Trophoblast cell (in vitro differentiated cells and primary cell): ENCODE measurements around the gene PLLP.
A peak's percentile ranks its signal among the peaks of the same experiment; 100 is the strongest.

Source experiments
- DNase-seq, 2 donors: peaks; one replicate each; pipeline ENCODE4 v3.0.0-alpha.2; 2016
- H2AFZ ChIP-seq: 2 replicates; pipeline ENCODE4 v1.6.1; 2013; ENCODE audit warnings: low read length, moderate library complexity, mild to moderate bottlenecking; ENCODE audit not compliant: insufficient read depth, poor library complexity
- H2AK5ac ChIP-seq: 2 replicates; pipeline ENCODE4 v1.6.1; 2013; ENCODE audit warnings: mild to moderate bottlenecking, low read length
- H2BK120ac ChIP-seq: 2 replicates; pipeline ENCODE4 v1.6.1; 2013; ENCODE audit warnings: low read length, mild to moderate bottlenecking, moderate library complexity; ENCODE audit not compliant: insufficient read depth, poor library complexity
- H2BK12ac ChIP-seq: 2 replicates; pipeline ENCODE4 v1.6.1; 2013; ENCODE audit warnings: mild to moderate bottlenecking, low read length, moderate library complexity
- H2BK5ac ChIP-seq: 2 replicates; pipeline ENCODE4 v1.6.1; 2013; ENCODE audit warnings: low read length, low read depth, moderate library complexity, mild to moderate bottlenecking; ENCODE audit not compliant: poor library complexity
- H3K14ac ChIP-seq: 2 replicates; pipeline ENCODE4 v1.6.1; 2013; ENCODE audit warnings: mild to moderate bottlenecking, low read length
- H3K18ac ChIP-seq: 2 replicates; pipeline ENCODE4 v1.6.1; 2013; ENCODE audit warnings: mild to moderate bottlenecking, low read length
- H3K23ac ChIP-seq: 2 replicates; pipeline ENCODE4 v1.6.1; 2013; ENCODE audit warnings: low read length
- H3K27ac ChIP-seq: 2 replicates; pipeline ENCODE4 v1.5.1; 2013; ENCODE audit warnings: low read depth, mild to moderate bottlenecking, inconsistent platforms, low read length, moderate library complexity
- H3K27me3 ChIP-seq: 2 replicates; pipeline ENCODE4 v1.6.1; 2013; ENCODE audit warnings: inconsistent platforms, mild to moderate bottlenecking, low read length, moderate library complexity; ENCODE audit not compliant: insufficient read depth
- H3K36me3 ChIP-seq, 2 experiments: 1 replicate in 1 of 2; 2 replicates in 1 of 2; pipeline ENCODE4 v1.6.1; 2013; ENCODE audit warnings: low read length in 2 of 2, mild to moderate bottlenecking in 2 of 2, moderate library complexity in 1 of 2; ENCODE audit not compliant: insufficient read depth in 2 of 2, control insufficient read depth in 1 of 2
- H3K4ac ChIP-seq: 2 replicates; pipeline ENCODE4 v1.6.1; 2013; ENCODE audit warnings: low read depth, mild to moderate bottlenecking, low read length, moderate library complexity
- H3K4me1 ChIP-seq, 2 experiments: 1 replicate in 1 of 2; 2 replicates in 1 of 2; pipeline ENCODE4 v1.6.1; 2013; ENCODE audit warnings: low read length in 2 of 2, mild to moderate bottlenecking in 2 of 2, moderate library complexity in 1 of 2; ENCODE audit not compliant: insufficient read depth in 2 of 2, control insufficient read depth in 1 of 2
- H3K4me2 ChIP-seq: 2 replicates; pipeline ENCODE4 v1.6.1; 2013; ENCODE audit warnings: inconsistent platforms, mild to moderate bottlenecking, low read length, moderate library complexity
- H3K4me3 ChIP-seq: 2 replicates; pipeline ENCODE4 v1.5.1; 2013; ENCODE audit warnings: mild to moderate bottlenecking, low read depth, low read length, inconsistent platforms
- H3K79me1 ChIP-seq: one replicate; pipeline ENCODE4 v1.6.1; 2013; ENCODE audit warnings: low read length
- H3K79me2 ChIP-seq: 2 replicates; pipeline ENCODE4 v1.6.1; 2013; ENCODE audit warnings: low read length, mild to moderate bottlenecking; ENCODE audit not compliant: control insufficient read depth, insufficient read depth, poor library complexity
- H3K9ac ChIP-seq: 2 replicates; pipeline ENCODE4 v1.6.1; 2013; ENCODE audit warnings: mild to moderate bottlenecking, low read length
- H3K9me3 ChIP-seq: 2 replicates; pipeline ENCODE4 v1.6.1; 2013; ENCODE audit warnings: low read depth, mild to moderate bottlenecking, control low read depth, inconsistent platforms, low read length; ENCODE audit not compliant: insufficient read depth
- H4K12ac ChIP-seq: 2 replicates; pipeline ENCODE4 v1.6.1; 2013; ENCODE audit warnings: low read depth, mild to moderate bottlenecking, low read length, moderate library complexity
- H4K8ac ChIP-seq: 2 replicates; pipeline ENCODE4 v1.6.1; 2013; ENCODE audit warnings: low read depth, mild to moderate bottlenecking, low read length, moderate library complexity
- H4K91ac ChIP-seq: one replicate; pipeline ENCODE4 v1.6.1; 2013; ENCODE audit warnings: low read depth, mild to moderate bottlenecking, low read length, moderate library complexity
- WGBS: extraction: QIAGEN DNeasy Blood & Tissue Kit; methylation state at CpG from one replicate; pipeline ENCODE4 v1.1.7; 2013; ENCODE audit warnings: missing lambda C conversion rate; ENCODE audit not compliant: insufficient read length, insufficient coverage; ENCODE audit errors: extremely low coverage; 5-methylcytosine and 5-hydroxymethylcytosine counted together

The PLLP gene

GRCh38 chr16:57297856-57298255 lies 13.4 kb upstream of the PLLP start:
- H4K8ac ChIP-seq: no peak overlapping the region
- no peak for DNase-seq
- no peak overlapping the region for H4K91ac ChIP-seq
- no peak overlapping the region for H2BK120ac ChIP-seq
- peaks cover 3% of the 10 kb centered on the region for H3K79me1 ChIP-seq
- H3K23ac ChIP-seq: no peak overlapping the region
- H3K4ac ChIP-seq: no peak overlapping the region
- no peaks in the 10 kb centered on the region for H3K79me2 ChIP-seq
- no peak overlapping the region for H3K27ac ChIP-seq
- no peak overlapping the region for H2BK12ac ChIP-seq
- H3K14ac ChIP-seq: no peak overlapping the region
- no CpG with 5 or more reads among the region's 13 CpGs for WGBS
- H3K9me3 ChIP-seq: no peaks in the 10 kb centered on the region
- no peak overlapping the region for H2AFZ ChIP-seq
- no peak overlapping the region for H4K12ac ChIP-seq
- H3K4me2 ChIP-seq: no peak overlapping the region
- H3K4me1 ChIP-seq: peaks cover 5 to 7% of the 10 kb centered on the region in 2 experiments
- no peak overlapping the region for H2BK5ac ChIP-seq
- no peak overlapping the region for H3K4me3 ChIP-seq
- no peaks in the 10 kb centered on the region for H3K36me3 ChIP-seq
- H3K27me3 ChIP-seq: peaks cover 2% of the 10 kb centered on the region
- no peak overlapping the region for H2AK5ac ChIP-seq
- no peak overlapping the region for H3K18ac ChIP-seq
- H3K9ac ChIP-seq: no peak overlapping the region

- Histone ChIP-seq H3K9me3 (no peaks in the 10 kb centered on the region), H3K36me3 (no peaks in the 10 kb centered on the region), H4K91ac (no peak overlapping the region), H3K9ac (no peak overlapping the region), H3K79me1 (peaks cover 3% of the 10 kb centered on the region), H2AFZ (no peak overlapping the region), H3K27ac (no peak overlapping the region), H3K4me3 (no peak overlapping the region), H3K27me3 (peaks cover 8% of the 10 kb centered on the region), H2BK12ac (no peak overlapping the region), H4K8ac (no peak overlapping the region), H3K18ac (no peak overlapping the region), H3K4me2 (no peak overlapping the region), H2BK120ac (no peak overlapping the region), H3K79me2 (no peaks in the 10 kb centered on the region), H3K14ac (no peak overlapping the region), H2AK5ac (no peak overlapping the region), H4K12ac (no peak overlapping the region), H3K4ac (no peak overlapping the region), H3K4me1 (peaks cover 3 to 8% of the 10 kb centered on the region in 2 experiments), H3K23ac (no peak overlapping the region), H2BK5ac (no peak overlapping the region)
- no CpG with 5 or more reads among the region's 14 CpGs for WGBS
- no peak for DNase-seq
Observed at GRCh38 chr16:57289391-57290257, 5.2 kb upstream of the PLLP start.

- Histone ChIP-seq H3K4me2 (no peak overlapping the region), H2AK5ac (no peak overlapping the region), H3K36me3 (no peaks in the 10 kb centered on the region), H4K12ac (no peak overlapping the region), H4K8ac (no peak overlapping the region), H2BK120ac (no peak overlapping the region), H3K79me2 (no peaks in the 10 kb centered on the region), H2AFZ (no peak overlapping the region), H3K14ac (no peak overlapping the region), H2BK12ac (no peak overlapping the region), H3K9ac (no peak overlapping the region), H3K27ac (no peak overlapping the region), H2BK5ac (no peak overlapping the region), H3K27me3 (peaks cover 23% of the 10 kb centered on the region), H3K23ac (no peak overlapping the region), H4K91ac (no peak overlapping the region), H3K9me3 (peaks cover 4% of the 10 kb centered on the region), H3K18ac (no peak overlapping the region), H3K4me1 (peaks cover 9 to 12% of the 10 kb centered on the region in 2 experiments), H3K4ac (no peak overlapping the region), H3K4me3 (no peak overlapping the region), H3K79me1 (peaks cover 6% of the 10 kb centered on the region)
- DNase-seq: no peak
- no CpG with 5 or more reads among the region's 5 CpGs for WGBS
Observed at GRCh38 chr16:57285379-57285778, 907 bp upstream of the PLLP start.

GRCh38 chr16:57284952-57285363 lies 486 bp upstream of the PLLP start:
- Histone ChIP-seq H3K9me3 (peaks cover 4% of the 10 kb centered on the region), H3K23ac (no peak overlapping the region), H3K27me3 (peaks cover 23% of the 10 kb centered on the region), H3K4me2 (peak overlapping the region; percentile 63), H3K14ac (peak overlapping the region; percentile 76), H4K8ac (peak overlapping the region; percentile 55), H3K4ac (no peak overlapping the region), H4K91ac (no peak overlapping the region), H2BK5ac (no peak overlapping the region), H3K4me3 (peak overlapping the region; percentile 50), H3K27ac (no peak overlapping the region), H3K18ac (peak overlapping the region; percentile 54), H2AFZ (peak overlapping the region; percentile 91), H2BK12ac (peak overlapping the region; percentile 45), H3K36me3 (no peaks in the 10 kb centered on the region), H3K4me1 (peaks cover 9 to 12% of the 10 kb centered on the region in 2 experiments), H3K9ac (no peak overlapping the region), H3K79me1 (peaks cover 6% of the 10 kb centered on the region), H4K12ac (peak overlapping the region; percentile 77), H3K79me2 (no peaks in the 10 kb centered on the region), H2AK5ac (no peak overlapping the region), H2BK120ac (no peak overlapping the region)
- no peak for DNase-seq
- WGBS: no CpG with 5 or more reads among the region's 22 CpGs
